NT2/D1 (cell line): ENCODE measurements around the gene IL7R.

Experiments used
- DNase-seq: peaks from one replicate; pipeline ENCODE4 v3.0.0-alpha.2; 2011; ENCODE audit warnings: low read depth, low spot score
- H3K27me3 ChIP-seq: 2 replicates; pipeline ENCODE4 v1.6.0; 2011; ENCODE audit warnings: mild to moderate bottlenecking; ENCODE audit not compliant: insufficient read length, insufficient read depth
- H3K36me3 ChIP-seq: 2 replicates; pipeline ENCODE4 v1.6.1; 2011; ENCODE audit warnings: mild to moderate bottlenecking, low read length, mixed read lengths; ENCODE audit not compliant: insufficient read depth, insufficient read length
- H3K4me1 ChIP-seq: 2 replicates; pipeline ENCODE4 v1.5.1; 2011; ENCODE audit not compliant: insufficient read depth, insufficient read length
- H3K4me3 ChIP-seq: 2 replicates; pipeline ENCODE4 v1.5.1; 2011; ENCODE audit warnings: low read depth; ENCODE audit not compliant: insufficient read length
- H3K9ac ChIP-seq: 2 replicates; pipeline ENCODE4 v1.6.0; 2011; ENCODE audit warnings: low read depth; ENCODE audit not compliant: insufficient read length
- H3K9me3 ChIP-seq: 2 replicates; pipeline ENCODE4 v1.5.1; 2011; ENCODE audit warnings: mild to moderate bottlenecking, low read length; ENCODE audit not compliant: insufficient read depth
- SUZ12 ChIP-seq: IDR thresholded peaks from 2 replicates; pipeline ENCODE4 v1.6.1; 2011; ENCODE audit not compliant: insufficient read length, insufficient read depth; ENCODE audit errors: extremely low read depth
- YY1 ChIP-seq: IDR thresholded peaks from 2 replicates; pipeline ENCODE4 v1.6.1; 2011; ENCODE audit not compliant: insufficient read length, insufficient read depth
- ZNF274 ChIP-seq: IDR thresholded peaks from 2 replicates; pipeline ENCODE4 v1.6.1; 2011; ENCODE audit warnings: mild to moderate bottlenecking, low read depth, low read length

IL7R gene

DNA sequence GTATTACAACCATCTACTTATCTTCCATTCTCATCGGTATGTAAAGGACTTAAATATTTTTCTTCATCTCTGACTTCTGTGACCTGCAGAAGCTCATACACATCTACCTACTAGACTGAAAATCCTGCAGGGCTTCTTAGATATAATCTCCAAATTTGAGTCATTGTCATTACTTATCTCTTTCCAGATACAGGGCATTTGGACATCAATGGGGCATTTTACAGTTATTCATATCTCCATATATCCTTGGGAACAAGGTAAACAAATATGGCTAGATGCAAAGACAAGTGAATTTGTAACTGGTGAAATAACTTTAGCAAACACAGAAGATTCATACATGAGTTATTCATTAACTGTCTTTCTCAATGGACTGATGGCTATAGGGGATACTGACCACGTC is 37.7 kb upstream of the IL7R start:
- no peaks in the 10 kb centered on the region for H3K27me3 ChIP-seq
- no peak overlapping the region for H3K4me3 ChIP-seq
- no peaks in the 10 kb centered on the region for H3K4me1 ChIP-seq
- no peak overlapping the region for H3K9ac ChIP-seq
- no peak for DNase-seq
- H3K36me3 ChIP-seq, result no peaks in the 10 kb centered on the region
- TF ChIP-seq YY1 (no peak), ZNF274 (no peak), SUZ12 (no peak)
- H3K9me3 ChIP-seq, result no peaks in the 10 kb centered on the region

DNA sequence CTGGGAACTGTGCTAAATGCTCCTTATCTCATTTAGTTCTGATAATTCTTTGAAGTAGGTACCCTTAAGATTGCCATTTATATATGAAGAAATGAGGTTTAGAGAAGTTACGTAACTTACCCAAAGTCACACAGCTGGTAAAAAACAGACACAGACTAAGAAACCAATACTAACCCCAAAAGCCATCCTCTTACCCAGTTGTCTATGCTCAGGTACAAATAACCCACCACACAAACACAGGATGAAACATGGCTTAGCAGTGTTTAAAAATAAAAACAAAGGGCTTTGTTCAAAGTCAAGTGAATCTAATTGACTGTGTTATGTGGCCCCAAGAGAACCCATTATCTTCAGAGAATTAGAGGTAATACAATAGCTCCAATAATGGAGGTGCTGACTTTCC is 37.0 kb upstream of the IL7R start:
- H3K4me3 ChIP-seq, result no peak overlapping the region
- H3K9me3 ChIP-seq, result no peaks in the 10 kb centered on the region
- no peaks in the 10 kb centered on the region for H3K4me1 ChIP-seq
- TF ChIP-seq SUZ12 (no peak), ZNF274 (no peak)
- no peaks in the 10 kb centered on the region for H3K27me3 ChIP-seq
- no peak overlapping the region for H3K9ac ChIP-seq
- H3K36me3 ChIP-seq, result no peaks in the 10 kb centered on the region
- DNase-seq, result no peak

- TF ChIP-seq YY1 (no peak), ZNF274 (no peak), SUZ12 (no peak)
- no peaks in the 10 kb centered on the region for H3K36me3 ChIP-seq
- DNase-seq, result no peak
- H3K4me3 ChIP-seq, result no peak overlapping the region
- H3K9ac ChIP-seq, result no peak overlapping the region
- no peaks in the 10 kb centered on the region for H3K4me1 ChIP-seq
- H3K9me3 ChIP-seq, result no peaks in the 10 kb centered on the region
- no peaks in the 10 kb centered on the region for H3K27me3 ChIP-seq
Measured at GRCh38 chr5:35820735-35821134, 36.0 kb upstream of the IL7R start.

GRCh38 chr5:35821513-35821912 is 35.2 kb upstream of the IL7R start:
- H3K9ac ChIP-seq, result no peak overlapping the region
- H3K4me3 ChIP-seq, result no peak overlapping the region
- no peaks in the 10 kb centered on the region for H3K4me1 ChIP-seq
- H3K36me3 ChIP-seq, result no peaks in the 10 kb centered on the region
- H3K27me3 ChIP-seq, result no peaks in the 10 kb centered on the region
- H3K9me3 ChIP-seq, result no peaks in the 10 kb centered on the region
- DNase-seq, result no peak
- TF ChIP-seq SUZ12, result no peak
- TF ChIP-seq ZNF274, result no peak
- TF ChIP-seq YY1, result no peak

DNA sequence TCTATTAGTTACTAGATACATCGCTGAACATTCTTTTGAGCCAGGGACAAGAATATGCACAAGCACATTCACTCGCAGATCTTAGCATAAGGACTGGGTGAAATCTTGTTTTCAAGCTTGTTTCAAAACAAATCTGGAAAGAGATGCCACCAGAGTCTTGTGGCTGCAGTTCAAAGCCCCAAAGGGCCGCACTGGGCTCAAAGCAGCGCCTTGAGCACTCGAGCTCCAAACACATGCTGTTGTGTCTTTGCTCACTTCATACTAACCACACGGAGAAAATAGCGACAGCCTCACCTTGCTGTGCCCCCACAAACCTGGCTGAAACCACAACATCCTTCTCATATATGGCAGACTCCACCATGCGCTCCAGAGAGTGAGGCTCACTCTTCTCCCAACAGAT is 34.2 kb upstream of the IL7R start:
- Histone ChIP-seq H3K36me3 (no peaks in the 10 kb centered on the region), H3K4me3 (no peak overlapping the region), H3K9ac (no peak overlapping the region), H3K9me3 (no peaks in the 10 kb centered on the region), H3K27me3 (no peaks in the 10 kb centered on the region), H3K4me1 (no peaks in the 10 kb centered on the region)
- DNase-seq, result no peak
- TF ChIP-seq ZNF274 (no peak), YY1 (no peak), SUZ12 (no peak)

GRCh38 chr5:35823347-35824098 is 33.2 kb upstream of the IL7R start:
- H3K4me1 ChIP-seq, result no peaks in the 10 kb centered on the region
- no peaks in the 10 kb centered on the region for H3K9me3 ChIP-seq
- H3K4me3 ChIP-seq, result no peak overlapping the region
- no peak overlapping the region for H3K9ac ChIP-seq
- no peaks in the 10 kb centered on the region for H3K27me3 ChIP-seq
- no peak for TF ChIP-seq ZNF274
- no peak for TF ChIP-seq SUZ12
- TF ChIP-seq YY1, result no peak
- no peak for DNase-seq
- no peaks in the 10 kb centered on the region for H3K36me3 ChIP-seq

DNA sequence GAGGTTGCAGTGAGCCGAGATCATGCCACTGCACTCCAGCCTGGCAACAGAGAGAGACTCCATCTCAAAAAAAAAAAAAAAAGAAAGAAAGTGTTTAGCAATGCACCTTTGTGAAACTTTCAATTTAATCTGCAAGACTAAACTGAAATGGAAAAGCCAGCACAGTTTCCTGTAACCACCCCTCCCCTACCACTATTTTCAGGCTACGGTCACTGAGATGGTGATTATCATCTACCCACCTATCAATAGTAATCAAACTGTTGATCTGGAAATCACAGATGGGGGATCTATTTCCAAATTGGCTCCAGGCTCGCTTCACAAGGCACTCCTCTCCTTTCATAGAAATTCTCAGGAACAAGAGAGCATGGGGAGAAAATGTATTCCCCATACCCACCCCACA is 30.6 kb upstream of the IL7R start:
- H3K4me1 ChIP-seq, result no peaks in the 10 kb centered on the region
- no peak for DNase-seq
- TF ChIP-seq ZNF274, result no peak
- TF ChIP-seq YY1, result no peak
- TF ChIP-seq SUZ12, result no peak
- H3K4me3 ChIP-seq, result no peak overlapping the region
- no peaks in the 10 kb centered on the region for H3K9me3 ChIP-seq
- H3K9ac ChIP-seq, result no peak overlapping the region
- no peaks in the 10 kb centered on the region for H3K27me3 ChIP-seq
- no peaks in the 10 kb centered on the region for H3K36me3 ChIP-seq

DNA sequence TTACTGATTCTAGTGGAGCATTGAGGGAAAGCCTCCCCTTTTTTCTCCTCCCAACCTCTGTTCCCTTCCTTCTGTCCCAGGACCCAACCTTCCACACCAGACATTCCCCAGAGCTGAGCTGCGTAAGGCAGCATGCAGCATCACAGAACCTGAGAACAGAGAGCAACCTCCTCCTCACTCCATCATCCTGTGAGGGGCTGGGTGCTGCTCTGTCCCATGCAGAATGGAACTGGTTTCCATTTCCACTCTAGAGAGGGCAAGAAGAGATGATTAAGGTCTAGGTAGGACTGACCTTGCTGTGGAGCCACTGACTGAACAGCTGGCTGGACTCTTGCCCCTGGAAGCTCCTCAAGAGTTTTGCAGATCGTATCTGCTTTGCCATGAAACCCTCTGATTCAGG is 30.1 kb upstream of the IL7R start:
- no peaks in the 10 kb centered on the region for H3K4me1 ChIP-seq
- no peaks in the 10 kb centered on the region for H3K27me3 ChIP-seq
- H3K4me3 ChIP-seq, result no peak overlapping the region
- no peaks in the 10 kb centered on the region for H3K9me3 ChIP-seq
- H3K36me3 ChIP-seq, result no peaks in the 10 kb centered on the region
- H3K9ac ChIP-seq, result no peak overlapping the region
- TF ChIP-seq ZNF274, result no peak
- no peak for DNase-seq
